ENCODE results near the gene GPR12.

The GPR12 gene

DNA sequence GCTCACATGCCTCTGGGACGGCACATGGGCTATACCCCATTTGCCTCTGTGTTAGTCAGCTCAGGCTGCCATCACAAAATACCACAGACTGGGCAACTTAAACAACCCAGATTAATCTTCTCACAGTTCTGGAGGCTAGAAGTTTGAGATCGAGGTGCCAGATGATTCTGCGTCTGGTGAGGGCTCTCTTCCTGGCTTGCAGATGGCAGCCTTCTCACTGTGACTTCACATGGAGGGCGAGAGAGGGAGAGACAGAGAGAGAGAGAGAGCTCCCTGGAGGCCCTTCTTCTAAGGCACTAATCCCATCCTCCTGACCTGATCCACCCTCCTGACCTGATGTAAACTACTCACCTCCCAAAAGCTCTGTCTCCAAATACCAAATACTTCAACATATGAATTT is 55.0 kb downstream of the GPR12 start:
- DNase-seq (ENCODE audit: low read depth in 2 of 2) = no peak

Measured in stimulated activated CD4-positive, alpha-beta T cell treated with anti-CD3 and anti-CD28 coated beads, Interleukin-12 subunit alpha, Interleukin-12 subunit beta, amount 100 ng/mL, for 24 hours (primary cell).